WTC11 (cell line): ENCODE data around the gene AGMAT. TPM values are rescaled to one million over a fixed set of nuclear protein-coding genes. Genes with fewer than 3 reads are reported as not detected.
A peak's percentile ranks its signal among the peaks of the same experiment; 100 is the strongest.

ENCODE experiments used
- ATAC-seq: fragments of 200-7000 bp; cut with Tn5 transposase; 2 replicates; pipeline ENCODE4 v1.10.0; 2021; ENCODE audit warnings: mild to moderate bottlenecking, moderate library complexity
- CTCF ChIA-PET: fragments of 300-600 bp; sonication (Branson Sonifier 250); formaldehyde crosslinking; loops from one replicate; lab custom pipeline; 2021; ENCODE audit warnings: antibody characterized with exemption; lab: Charles Lee
- POLR2A ChIA-PET: fragments of 350-600 bp; sonication (Branson Sonifier 250); formaldehyde crosslinking; loops from one replicate; lab custom pipeline; 2021; ENCODE audit warnings: antibody characterized with exemption; lab: Charles Lee
- DNase-seq: peaks from one replicate; pipeline ENCODE4 v3.0.0; 2021; ENCODE audit warnings: low spot score
- H3K27ac Mint-ChIP-seq: 2 replicates; pipeline ENCODE4 v1.8.0; 2021; ENCODE audit warnings: mixed read lengths
- H3K27me3 Mint-ChIP-seq: 2 replicates; pipeline ENCODE4 v1.8.0; 2021; ENCODE audit warnings: low read depth, mild to moderate bottlenecking, moderate library complexity, mixed read lengths
- H3K36me3 Mint-ChIP-seq: 2 replicates; pipeline ENCODE4 v1.8.0; 2021; ENCODE audit warnings: mixed read lengths
- H3K4me1 Mint-ChIP-seq: 2 replicates; pipeline ENCODE4 v1.8.0; 2022; ENCODE audit warnings: mixed read lengths
- H3K4me3 Mint-ChIP-seq: 2 replicates; pipeline ENCODE4 v1.8.0; 2021; ENCODE audit warnings: mild to moderate bottlenecking, moderate library complexity, mixed read lengths
- H3K9me3 Mint-ChIP-seq: 2 replicates; pipeline ENCODE4 v1.8.0; 2021; ENCODE audit warnings: mixed read lengths
- ATF3 ChIP-seq: sonication (generic); formaldehyde crosslinking; conservative IDR thresholded peaks from 2 replicates; pipeline ENCODE4 v1.8.1; 2022; ENCODE audit warnings: mild to moderate bottlenecking, missing genetic modification reagents
- E2F4 ChIP-seq: sonication (generic); formaldehyde crosslinking; IDR thresholded peaks from 2 replicates; pipeline ENCODE4 v1.8.1; 2022; ENCODE audit warnings: low read depth, mild to moderate bottlenecking, moderate library complexity, missing genetic modification reagents, borderline replicate concordance
- FOXK1 ChIP-seq: sonication (generic); formaldehyde crosslinking; IDR thresholded peaks from 2 replicates; pipeline ENCODE4 v1.8.0; 2022; ENCODE audit warnings: mild to moderate bottlenecking, moderate library complexity, missing genetic modification reagents
- GABPB1 ChIP-seq: sonication (generic); formaldehyde crosslinking; IDR thresholded peaks from 2 replicates; pipeline ENCODE4 v1.8.1; 2023; ENCODE audit warnings: mild to moderate bottlenecking, missing genetic modification reagents
- JUN ChIP-seq: sonication (generic); formaldehyde crosslinking; IDR thresholded peaks from 2 replicates; pipeline ENCODE4 v1.8.0; 2023; ENCODE audit warnings: mild to moderate bottlenecking, missing genetic modification reagents
- MAX ChIP-seq: sonication (generic); formaldehyde crosslinking; IDR thresholded peaks from 2 replicates; pipeline ENCODE4 v1.8.0; 2022; ENCODE audit warnings: mild to moderate bottlenecking, missing genetic modification reagents
- MLX ChIP-seq: sonication (generic); formaldehyde crosslinking; IDR thresholded peaks from 2 replicates; pipeline ENCODE4 v1.8.1; 2023; ENCODE audit warnings: mild to moderate bottlenecking, missing genetic modification reagents, moderate library complexity
- MYBL2 ChIP-seq: sonication (generic); formaldehyde crosslinking; IDR thresholded peaks from 2 replicates; pipeline ENCODE4 v1.8.1; 2023; ENCODE audit warnings: mild to moderate bottlenecking, moderate library complexity, missing genetic modification reagents
- NFE2L1 ChIP-seq: sonication (generic); formaldehyde crosslinking; IDR thresholded peaks from 2 replicates; pipeline ENCODE4 v1.8.1; 2023; ENCODE audit warnings: missing genetic modification reagents
- RELA ChIP-seq: sonication (generic); formaldehyde crosslinking; IDR thresholded peaks from 2 replicates; pipeline ENCODE4 v1.8.1; 2022; ENCODE audit warnings: missing genetic modification reagents, mild to moderate bottlenecking, borderline replicate concordance
- SMAD4 ChIP-seq: sonication (generic); formaldehyde crosslinking; IDR thresholded peaks from 2 replicates; pipeline ENCODE4 v1.8.0; 2022; ENCODE audit warnings: mild to moderate bottlenecking, missing genetic modification reagents
- TCF7 ChIP-seq: sonication (generic); formaldehyde crosslinking; IDR thresholded peaks from 2 replicates; pipeline ENCODE4 v1.8.0; 2022; ENCODE audit warnings: mild to moderate bottlenecking, low read depth, missing genetic modification reagents, moderate library complexity
- TEAD1 ChIP-seq: sonication (generic); formaldehyde crosslinking; IDR thresholded peaks from 2 replicates; pipeline ENCODE4 v1.8.0; 2022; ENCODE audit warnings: mild to moderate bottlenecking, missing genetic modification reagents
- TP53 ChIP-seq: sonication (generic); formaldehyde crosslinking; IDR thresholded peaks from 2 replicates; pipeline ENCODE4 v1.8.1; 2023; ENCODE audit warnings: mild to moderate bottlenecking, missing genetic modification reagents
- ZMAT4 ChIP-seq: fragments of 250-450 bp; sonication (Bioruptor Pico); IDR thresholded peaks from 2 replicates; pipeline ENCODE4 v1.9.0; 2021; ENCODE audit warnings: mild to moderate bottlenecking
- ZNF138 ChIP-seq: sonication (generic); formaldehyde crosslinking; conservative IDR thresholded peaks from 2 replicates; pipeline ENCODE4 v1.8.1; 2022; ENCODE audit warnings: mild to moderate bottlenecking, moderate library complexity, missing genetic modification reagents
- ZNF263 ChIP-seq: sonication (generic); formaldehyde crosslinking; IDR thresholded peaks from 2 replicates; pipeline ENCODE4 v1.8.1; 2022; ENCODE audit warnings: low read depth, mild to moderate bottlenecking, moderate library complexity, missing genetic modification reagents
- ZNF532 ChIP-seq: fragments of 250-450 bp; sonication (Bioruptor Pico); IDR thresholded peaks from 2 replicates; pipeline ENCODE4 v1.9.0; 2021; ENCODE audit warnings: mild to moderate bottlenecking, borderline replicate concordance
- ZSCAN18 ChIP-seq: fragments of 250-450 bp; sonication (Bioruptor Pico); IDR thresholded peaks from 2 replicates; pipeline ENCODE4 v2.1.2; 2022; ENCODE audit warnings: mild to moderate bottlenecking, moderate library complexity
- total RNA-seq: library from RNA; stranded (reverse); gene quantifications from 3 replicates; pipeline ENCODE4 v1.2.3, GENCODE V29; 2021

Gene AGMAT
- total RNA-seq, 1 experiment from 2014 or later = 5.5 TPM

GRCh38 chr1:15603050-15603965, 18.5 kb upstream of the AGMAT start (continued):
- TF ChIP-seq ZNF263 (CRISPR knock-in tag) = peak; percentile 73
- TF ChIP-seq SMAD4 (CRISPR knock-in tag) = peak; percentile 84; the same call in 1 of the 2 replicates
- no peak for TF ChIP-seq ZMAT4
- TF ChIP-seq GABPB1 = peak; percentile 77
- TF ChIP-seq MLX (CRISPR knock-in tag) = peak; percentile 91; the same call in 1 of the 2 replicates
- TF ChIP-seq ZNF532 (CRISPR knock-in tag) = no peak
- TF ChIP-seq JUN = peak; percentile 91
- TF ChIP-seq RELA (CRISPR knock-in tag) = peak; percentile 98
- TF ChIP-seq MAX (CRISPR knock-in tag) = peak; percentile 100
- TF ChIP-seq E2F4 (CRISPR knock-in tag) = peak; percentile 89
- peak; percentile 99 for TF ChIP-seq ZNF138 (CRISPR knock-in tag)
- peak; percentile 99 for TF ChIP-seq TEAD1 (CRISPR knock-in tag)
- peak; percentile 97 for TF ChIP-seq TCF7 (CRISPR knock-in tag)
- TF ChIP-seq NFE2L1 (CRISPR knock-in tag) = peak; percentile 98
- peak; percentile 97 for TF ChIP-seq FOXK1
- TF ChIP-seq, all 79 proteins: peak for 52

GRCh38 chr1:15598436-15598835, 13.6 kb upstream of the AGMAT start:
- Mint-ChIP-seq H3K27ac (no peak overlapping the region), H3K4me3 (no peak overlapping the region), H3K4me1 (peaks cover 10% of the 10 kb centered on the region), H3K27me3 (peaks cover 8% of the 10 kb centered on the region), H3K36me3 (no peaks in the 10 kb centered on the region), H3K9me3 (no peaks in the 10 kb centered on the region)
- CTCF ChIA-PET = no interaction called here
- POLR2A ChIA-PET = interaction anchor here (0.6 to 0.7 kb wide), 2 partner anchors 12 to 26 kb away, joined by 3 to 5 read pairs; no protein-coding TSS in a partner anchor
- no peak for TF ChIP-seq SMAD4 (CRISPR knock-in tag)
- no peak for TF ChIP-seq GABPB1
- TF ChIP-seq TP53 (CRISPR knock-in tag) = no peak
- TF ChIP-seq ATF3 (CRISPR knock-in tag) = no peak
- TF ChIP-seq ZSCAN18 (CRISPR knock-in tag) = no peak
- TF ChIP-seq MYBL2 (CRISPR knock-in tag) = no peak
- ATAC-seq = no peak
- no peak for DNase-seq
